AG09309 (cell line): ENCODE data around the gene GPRIN1.

Source experiments
- DNase-seq: peaks from one replicate; pipeline ENCODE4 v3.0.0-alpha.2; 2010; ENCODE audit warnings: low read depth
- H3K4me3 ChIP-seq: 2 replicates; pipeline ENCODE4 v1.5.1; 2011; ENCODE audit warnings: mild to moderate bottlenecking, low read depth, low read length, moderate library complexity; ENCODE audit not compliant: control insufficient read depth
- TF ChIP-seq, protein P1 (sequence below): IDR thresholded peaks from 2 replicates; pipeline ENCODE4 v1.5.1; 2011; ENCODE audit warnings: mild to moderate bottlenecking, low read depth, low read length, inconsistent platforms; ENCODE audit not compliant: insufficient read depth, control insufficient read depth; ENCODE audit errors: missing control alignments

Gene GPRIN1

DNA sequence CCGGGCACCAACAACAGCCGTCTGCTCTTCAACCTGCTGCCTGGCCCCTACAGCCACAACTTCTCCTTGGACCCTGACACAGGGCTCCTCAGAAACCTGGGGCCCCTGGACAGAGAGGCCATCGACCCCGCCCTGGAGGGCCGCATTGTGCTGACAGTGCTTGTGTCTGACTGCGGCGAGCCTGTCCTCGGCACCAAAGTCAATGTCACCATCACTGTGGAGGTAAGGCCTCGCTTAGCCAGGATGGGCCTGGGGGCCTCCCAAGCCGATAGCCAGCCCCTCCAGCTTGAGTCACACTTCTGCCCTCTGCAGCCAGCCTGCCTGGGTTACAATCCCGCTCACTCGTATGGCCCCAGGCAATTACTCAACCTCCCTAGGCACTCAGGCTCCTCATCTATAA lies 28.6 kb downstream of the GPRIN1 start:
- TF ChIP-seq, protein P1, sequence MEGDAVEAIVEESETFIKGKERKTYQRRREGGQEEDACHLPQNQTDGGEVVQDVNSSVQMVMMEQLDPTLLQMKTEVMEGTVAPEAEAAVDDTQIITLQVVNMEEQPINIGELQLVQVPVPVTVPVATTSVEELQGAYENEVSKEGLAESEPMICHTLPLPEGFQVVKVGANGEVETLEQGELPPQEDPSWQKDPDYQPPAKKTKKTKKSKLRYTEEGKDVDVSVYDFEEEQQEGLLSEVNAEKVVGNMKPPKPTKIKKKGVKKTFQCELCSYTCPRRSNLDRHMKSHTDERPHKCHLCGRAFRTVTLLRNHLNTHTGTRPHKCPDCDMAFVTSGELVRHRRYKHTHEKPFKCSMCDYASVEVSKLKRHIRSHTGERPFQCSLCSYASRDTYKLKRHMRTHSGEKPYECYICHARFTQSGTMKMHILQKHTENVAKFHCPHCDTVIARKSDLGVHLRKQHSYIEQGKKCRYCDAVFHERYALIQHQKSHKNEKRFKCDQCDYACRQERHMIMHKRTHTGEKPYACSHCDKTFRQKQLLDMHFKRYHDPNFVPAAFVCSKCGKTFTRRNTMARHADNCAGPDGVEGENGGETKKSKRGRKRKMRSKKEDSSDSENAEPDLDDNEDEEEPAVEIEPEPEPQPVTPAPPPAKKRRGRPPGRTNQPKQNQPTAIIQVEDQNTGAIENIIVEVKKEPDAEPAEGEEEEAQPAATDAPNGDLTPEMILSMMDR, result no peak
- H3K4me3 ChIP-seq, result no peak overlapping the region

DNA sequence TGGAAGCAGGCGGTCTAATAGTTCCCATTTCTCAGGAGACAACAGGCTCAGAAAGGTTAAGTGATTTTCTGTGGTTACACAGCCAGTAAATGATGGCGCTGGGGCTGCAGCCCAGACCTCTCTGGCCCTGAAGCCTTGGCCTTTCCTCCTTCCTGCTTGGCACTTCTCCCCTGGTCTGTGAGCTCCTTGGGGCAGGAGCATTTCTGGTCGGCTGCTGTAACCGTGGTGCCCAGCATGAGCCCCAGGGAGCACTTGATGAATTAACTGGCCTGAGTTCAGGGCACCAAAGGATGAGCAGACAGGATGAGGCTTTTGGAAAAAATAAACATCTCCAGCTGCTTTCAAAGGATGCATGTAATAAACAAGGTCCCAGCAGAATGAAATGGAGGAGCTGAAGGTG lies 30.6 kb downstream of the GPRIN1 start:
- H3K4me3 ChIP-seq, result no peak overlapping the region
- no peak for DNase-seq
- TF ChIP-seq, protein P1, result no peak

More for the DNA sequence above, 28.6 kb downstream of the GPRIN1 start:
- no peak for DNase-seq

GRCh38 chr5:176578391-176578808 lies 31.6 kb downstream of the GPRIN1 start:
- DNase-seq, result no peak
- TF ChIP-seq, protein P1, result peak; percentile 60
- H3K4me3 ChIP-seq, result no peak overlapping the region

GRCh38 chr5:176577312-176578176 lies 32.4 kb downstream of the GPRIN1 start:
- no peak for DNase-seq
- no peak overlapping the region for H3K4me3 ChIP-seq
- TF ChIP-seq, protein P1, result no peak

DNA sequence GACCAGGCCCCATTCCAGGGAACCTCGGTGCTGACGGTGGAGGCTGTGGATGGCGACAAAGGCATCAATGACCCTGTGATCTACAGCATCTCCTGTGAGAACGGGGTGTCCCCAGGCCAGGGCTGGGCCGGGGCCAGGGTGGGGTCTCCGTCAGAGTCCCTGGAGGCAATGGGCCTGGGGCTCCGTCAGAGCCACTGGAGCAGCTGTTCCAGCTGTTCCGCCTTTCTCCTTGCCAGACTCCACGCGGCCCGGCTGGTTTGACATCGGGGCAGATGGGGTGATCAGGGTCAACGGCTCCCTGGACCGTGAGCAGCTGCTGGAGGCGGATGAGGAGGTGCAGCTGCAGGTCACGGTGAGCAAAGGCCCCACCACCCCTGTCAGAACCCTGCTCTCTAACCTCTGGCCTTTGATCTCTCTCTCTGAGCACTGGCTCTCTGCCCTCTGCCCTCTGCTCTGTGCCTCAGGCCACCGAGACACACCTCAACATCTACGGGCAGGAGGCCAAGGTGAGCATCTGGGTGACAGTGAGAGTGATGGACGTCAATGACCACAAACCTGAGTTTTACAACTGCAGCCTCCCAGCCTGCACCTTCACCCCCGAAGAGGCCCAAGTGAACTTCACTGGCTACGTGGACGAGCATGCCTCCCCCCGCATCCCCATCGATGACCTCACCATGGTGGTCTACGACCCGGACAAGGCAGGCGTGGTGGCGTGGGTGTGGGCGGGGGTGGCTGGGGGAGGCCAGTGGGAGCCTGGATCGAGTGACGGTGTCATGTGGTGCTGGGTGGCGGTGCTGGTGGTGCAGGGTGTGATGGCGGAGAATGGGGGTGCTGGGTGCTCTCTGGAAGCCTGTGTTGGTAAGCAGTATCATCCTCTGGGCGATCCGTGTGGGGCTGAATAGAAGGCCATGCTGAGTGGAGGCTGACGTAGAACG lies 34.2 kb downstream of the GPRIN1 start:
- no peak for DNase-seq
- H3K4me3 ChIP-seq, result no peak overlapping the region
- TF ChIP-seq, protein P1, result no peak

DNA sequence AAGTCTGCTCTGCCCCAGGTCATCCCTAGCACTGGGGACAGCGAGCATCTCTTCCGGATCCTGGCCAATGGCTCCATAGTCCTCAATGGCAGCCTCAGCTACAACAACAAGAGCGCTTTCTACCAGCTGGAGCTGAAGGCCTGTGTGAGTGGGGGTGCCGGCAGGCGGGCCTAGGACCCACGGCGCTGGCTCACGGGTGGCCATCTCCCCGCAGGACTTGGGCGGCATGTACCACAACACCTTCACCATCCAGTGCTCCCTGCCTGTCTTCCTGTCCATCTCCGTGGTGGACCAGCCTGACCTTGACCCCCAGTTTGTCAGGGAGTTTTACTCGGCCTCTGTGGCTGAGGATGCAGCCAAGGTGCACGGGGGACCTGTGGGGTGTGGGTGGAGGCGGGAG lies 34.9 kb downstream of the GPRIN1 start:
- TF ChIP-seq, protein P1, result no peak
- no peak for DNase-seq

More for the DNA sequence above, 34.9 kb downstream of the GPRIN1 start:
- H3K4me3 ChIP-seq, result no peak overlapping the region
